ENCODE results near the gene FRAS1.

Gene FRAS1

DNA sequence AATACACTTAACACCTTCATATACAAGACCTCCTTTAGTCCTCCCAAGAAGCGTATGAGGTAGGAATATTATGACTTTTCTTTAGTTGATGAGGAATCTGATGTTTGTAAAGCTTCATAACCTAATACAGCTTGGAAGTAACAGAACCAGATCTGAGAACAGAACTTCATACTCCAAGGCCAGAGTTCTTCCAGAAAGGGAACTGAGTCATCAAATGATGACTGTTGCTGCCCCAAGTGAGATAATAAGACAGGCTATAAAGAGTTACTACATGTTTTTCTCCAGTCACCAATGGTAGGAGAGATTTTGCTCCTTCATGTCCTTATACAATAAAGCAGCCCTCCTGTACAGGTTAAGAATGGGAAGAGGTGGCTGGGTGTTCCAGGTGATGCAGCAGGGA is 420.2 kb downstream of the FRAS1 start:
- TF ChIP-seq, protein P1, sequence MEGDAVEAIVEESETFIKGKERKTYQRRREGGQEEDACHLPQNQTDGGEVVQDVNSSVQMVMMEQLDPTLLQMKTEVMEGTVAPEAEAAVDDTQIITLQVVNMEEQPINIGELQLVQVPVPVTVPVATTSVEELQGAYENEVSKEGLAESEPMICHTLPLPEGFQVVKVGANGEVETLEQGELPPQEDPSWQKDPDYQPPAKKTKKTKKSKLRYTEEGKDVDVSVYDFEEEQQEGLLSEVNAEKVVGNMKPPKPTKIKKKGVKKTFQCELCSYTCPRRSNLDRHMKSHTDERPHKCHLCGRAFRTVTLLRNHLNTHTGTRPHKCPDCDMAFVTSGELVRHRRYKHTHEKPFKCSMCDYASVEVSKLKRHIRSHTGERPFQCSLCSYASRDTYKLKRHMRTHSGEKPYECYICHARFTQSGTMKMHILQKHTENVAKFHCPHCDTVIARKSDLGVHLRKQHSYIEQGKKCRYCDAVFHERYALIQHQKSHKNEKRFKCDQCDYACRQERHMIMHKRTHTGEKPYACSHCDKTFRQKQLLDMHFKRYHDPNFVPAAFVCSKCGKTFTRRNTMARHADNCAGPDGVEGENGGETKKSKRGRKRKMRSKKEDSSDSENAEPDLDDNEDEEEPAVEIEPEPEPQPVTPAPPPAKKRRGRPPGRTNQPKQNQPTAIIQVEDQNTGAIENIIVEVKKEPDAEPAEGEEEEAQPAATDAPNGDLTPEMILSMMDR (IDR thresholded peaks at IDR 0.05; ENCODE audit: borderline replicate concordance, control extremely low read depth, extremely low read depth, insufficient read depth, missing control alignments) = no peak
- no peak for DNase-seq (ENCODE audit: low spot score)
- in situ Hi-C loops (cut with MboI; ENCODE audit: low sequenced_read_pairs, unreplicated experiment) = no loop called here

GRCh38 chr4:78478523-78478922 is 421.4 kb downstream of the FRAS1 start:
- in situ Hi-C loops (cut with MboI; ENCODE audit: low sequenced_read_pairs, unreplicated experiment) = no loop called here
- DNase-seq (ENCODE audit: low spot score) = no peak
- TF ChIP-seq, protein P1 (IDR thresholded peaks at IDR 0.05; ENCODE audit: borderline replicate concordance, control extremely low read depth, extremely low read depth, insufficient read depth, missing control alignments) = no peak

GRCh38 chr4:78480286-78480685 is 423.2 kb downstream of the FRAS1 start:
- in situ Hi-C loops (cut with MboI; ENCODE audit: low sequenced_read_pairs, unreplicated experiment) = no loop called here
- no peak for DNase-seq (ENCODE audit: low spot score)
- TF ChIP-seq, protein P1 (IDR thresholded peaks at IDR 0.05; ENCODE audit: borderline replicate concordance, control extremely low read depth, extremely low read depth, insufficient read depth, missing control alignments) = no peak

DNA sequence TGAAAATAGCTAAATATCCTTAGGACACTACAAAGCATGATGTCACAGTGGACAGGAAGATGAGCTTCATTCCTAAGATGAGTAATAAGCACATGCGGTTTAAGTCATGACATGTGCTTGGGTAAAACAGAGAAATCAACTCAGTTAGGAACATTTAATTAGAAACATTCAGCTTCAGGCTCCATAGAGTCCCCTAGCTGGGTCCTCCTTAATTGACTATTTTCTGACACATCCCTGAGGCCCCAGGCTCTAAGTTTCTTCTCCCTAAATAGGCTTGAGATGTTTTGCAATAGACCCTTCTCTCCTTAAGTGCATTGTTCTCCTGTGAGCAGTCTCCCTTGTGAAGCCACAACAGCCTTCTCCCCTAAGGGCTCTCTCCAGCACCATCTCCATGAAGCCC is 424.1 kb downstream of the FRAS1 start:
- in situ Hi-C loops (cut with MboI; ENCODE audit: low sequenced_read_pairs, unreplicated experiment) = no loop called here
- no peak for DNase-seq (ENCODE audit: low spot score)
- TF ChIP-seq, protein P1 (IDR thresholded peaks at IDR 0.05; ENCODE audit: borderline replicate concordance, control extremely low read depth, extremely low read depth, insufficient read depth, missing control alignments) = no peak

GRCh38 chr4:78482281-78482680 is 425.2 kb downstream of the FRAS1 start:
- TF ChIP-seq, protein P1 (IDR thresholded peaks at IDR 0.05; ENCODE audit: borderline replicate concordance, control extremely low read depth, extremely low read depth, insufficient read depth, missing control alignments) = no peak
- in situ Hi-C loops (cut with MboI; ENCODE audit: low sequenced_read_pairs, unreplicated experiment) = no loop called here
- DNase-seq (ENCODE audit: low spot score) = no peak

DNA sequence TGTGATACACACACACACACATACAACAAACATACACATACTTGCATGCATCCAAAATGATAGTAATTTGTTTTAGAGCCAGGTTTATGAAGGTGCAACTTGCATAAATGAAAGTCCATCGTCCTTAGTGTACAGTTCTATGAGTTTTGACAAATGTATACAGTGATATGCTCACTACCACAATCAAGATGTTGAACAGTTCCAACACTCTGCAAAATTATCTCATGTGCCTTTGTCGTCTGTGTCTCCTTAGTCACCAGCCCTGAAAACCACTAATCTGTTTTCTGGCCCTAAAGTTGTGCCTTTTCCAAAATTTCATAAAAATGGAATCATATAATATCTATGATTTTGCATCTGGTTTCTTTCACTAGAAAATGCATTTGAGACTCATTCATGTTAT is 426.7 kb downstream of the FRAS1 start:
- in situ Hi-C loops (cut with MboI; ENCODE audit: low sequenced_read_pairs, unreplicated experiment) = no loop called here
- no peak for DNase-seq (ENCODE audit: low spot score)
- TF ChIP-seq, protein P1 (IDR thresholded peaks at IDR 0.05; ENCODE audit: borderline replicate concordance, control extremely low read depth, extremely low read depth, insufficient read depth, missing control alignments) = no peak

DNA sequence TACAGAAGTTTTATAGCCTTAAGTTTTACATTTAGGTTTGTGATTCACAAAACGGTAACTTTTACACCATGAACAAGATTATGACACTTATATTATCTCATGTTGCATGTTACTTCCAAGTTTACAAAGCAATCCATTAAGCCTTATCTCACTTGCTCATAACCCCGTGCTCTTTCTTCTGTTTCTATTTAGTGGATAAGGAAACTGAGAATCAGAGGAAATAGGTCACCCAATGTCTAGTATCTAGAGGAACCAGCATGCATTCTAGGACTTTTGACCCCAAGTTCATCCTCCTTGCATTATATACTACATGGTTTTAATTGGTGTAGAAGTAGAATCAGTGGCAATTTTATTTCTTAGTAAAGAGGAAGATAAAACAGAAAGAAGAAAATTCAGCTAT is 427.5 kb downstream of the FRAS1 start:
- no peak for DNase-seq (ENCODE audit: low spot score)
- TF ChIP-seq, protein P1 (IDR thresholded peaks at IDR 0.05; ENCODE audit: borderline replicate concordance, control extremely low read depth, extremely low read depth, insufficient read depth, missing control alignments) = no peak
- in situ Hi-C loops (cut with MboI; ENCODE audit: low sequenced_read_pairs, unreplicated experiment) = no loop called here

Measured in GM13976 (cell line).